ENCODE data around the gene SUV39H1. TPM values are rescaled to one million over a fixed set of nuclear protein-coding genes. Genes with fewer than 3 reads are reported as not detected.

The SUV39H1 gene
- polyA plus RNA-seq, 5 donors: 5.4 to 6.7 (median 5.9) TPM

Other genes with a start within 250 kb of the SUV39H1 start
- 10 to 100 TPM; 31.8 to 68.1 (median 43.4) TPM for gene SLC38A5, start 226.5 kb upstream of the SUV39H1 start, polyA plus RNA-seq (ENCODE audit: insufficient read depth in 1 of 5, insufficient read length in 5 of 5, low replicate concordance in 1 of 5)
- 10 to 100 TPM; 34.2 to 44.6 (median 36.5) TPM for gene FTSJ1, start 220.5 kb upstream of the SUV39H1 start, polyA plus RNA-seq (ENCODE audit: insufficient read depth in 1 of 5, insufficient read length in 5 of 5, low replicate concordance in 1 of 5)
- gene PORCN, start 187.7 kb upstream of the SUV39H1 start, polyA plus RNA-seq (ENCODE audit: insufficient read depth in 1 of 5, insufficient read length in 5 of 5, low replicate concordance in 1 of 5): 1 to 10 TPM; 6.2 to 9.9 (median 8.9) TPM
- gene EBP, start 174.9 kb upstream of the SUV39H1 start, polyA plus RNA-seq (ENCODE audit: insufficient read depth in 1 of 5, insufficient read length in 5 of 5, low replicate concordance in 1 of 5): 10 to 100 TPM; 34.0 to 39.6 (median 35.7) TPM
- 10 to 100 TPM in 2 of 5 donors, 1 to 10 TPM in 3; 8.0 to 11.8 (median 9.6) TPM for gene TBC1D25, start 157.0 kb upstream of the SUV39H1 start, polyA plus RNA-seq (ENCODE audit: insufficient read depth in 1 of 5, insufficient read length in 5 of 5, low replicate concordance in 1 of 5)
- 100 to 1,000 TPM; 322 to 463 (median 376) TPM for gene RBM3, start 122.2 kb upstream of the SUV39H1 start, polyA plus RNA-seq (ENCODE audit: insufficient read depth in 1 of 5, insufficient read length in 5 of 5, low replicate concordance in 1 of 5)
- 100 to 1,000 TPM in 3 of 5 donors, 10 to 100 TPM in 2; 84.4 to 141 (median 104) TPM for gene WDR13, start 99.2 kb upstream of the SUV39H1 start, polyA plus RNA-seq (ENCODE audit: insufficient read depth in 1 of 5, insufficient read length in 5 of 5, low replicate concordance in 1 of 5)
- 1 to 10 TPM; 3.7 to 4.7 (median 3.8) TPM for gene WAS, start 12.9 kb upstream of the SUV39H1 start, polyA plus RNA-seq (ENCODE audit: insufficient read depth in 1 of 5, insufficient read length in 5 of 5, low replicate concordance in 1 of 5)
- 1 to 10 TPM in 4 of 5 donors, under 1 TPM in 1; 0.85 to 1.9 (median 1.6) TPM for gene GLOD5, start 65.0 kb downstream of the SUV39H1 start, polyA plus RNA-seq (ENCODE audit: insufficient read depth in 1 of 5, insufficient read length in 5 of 5, low replicate concordance in 1 of 5)
- gene GATA1, start 89.9 kb downstream of the SUV39H1 start, polyA plus RNA-seq (ENCODE audit: insufficient read depth in 1 of 5, insufficient read length in 5 of 5, low replicate concordance in 1 of 5): 1 to 10 TPM in 2 of 5 donors, under 1 TPM in 3; 0.54 to 2.1 (median 0.89) TPM
- 100 to 1,000 TPM; 146 to 175 (median 168) TPM for gene HDAC6, start 105.3 kb downstream of the SUV39H1 start, polyA plus RNA-seq (ENCODE audit: insufficient read depth in 1 of 5, insufficient read length in 5 of 5, low replicate concordance in 1 of 5)
- under 1 TPM in 4 of 5 donors, not detected in 1; 0.14 to 0.30 (median 0.22) TPM for gene ERAS, start 129.8 kb downstream of the SUV39H1 start, polyA plus RNA-seq (ENCODE audit: insufficient read depth in 1 of 5, insufficient read length in 5 of 5, low replicate concordance in 1 of 5)
- 1 to 10 TPM; 2.0 to 5.6 (median 3.5) TPM for gene PCSK1N, start 138.9 kb downstream of the SUV39H1 start, polyA plus RNA-seq (ENCODE audit: insufficient read depth in 1 of 5, insufficient read length in 5 of 5, low replicate concordance in 1 of 5)
- 10 to 100 TPM; 25.3 to 46.0 (median 34.9) TPM for gene TIMM17B, start 201.0 kb downstream of the SUV39H1 start, polyA plus RNA-seq (ENCODE audit: insufficient read depth in 1 of 5, insufficient read length in 5 of 5, low replicate concordance in 1 of 5)
- 10 to 100 TPM; 69.9 to 96.9 (median 77.4) TPM for gene PQBP1, start 201.2 kb downstream of the SUV39H1 start, polyA plus RNA-seq (ENCODE audit: insufficient read depth in 1 of 5, insufficient read length in 5 of 5, low replicate concordance in 1 of 5)
- 10 to 100 TPM; 19.7 to 30.4 (median 23.2) TPM for gene SLC35A2, start 214.9 kb downstream of the SUV39H1 start, polyA plus RNA-seq (ENCODE audit: insufficient read depth in 1 of 5, insufficient read length in 5 of 5, low replicate concordance in 1 of 5)
- gene PIM2, start 222.3 kb downstream of the SUV39H1 start, polyA plus RNA-seq (ENCODE audit: insufficient read depth in 1 of 5, insufficient read length in 5 of 5, low replicate concordance in 1 of 5): 1 to 10 TPM; 5.4 to 8.4 (median 6.7) TPM